HepG2 (cell line): Measurements from ENCODE around the gene GNG12. TPM values are rescaled to one million over a fixed set of nuclear protein-coding genes. Genes with fewer than 3 reads are reported as not detected.
A peak's percentile ranks its signal among the peaks of the same experiment; 100 is the strongest.

Source experiments
- BCLAF1 ChIP-seq: fragments of 450-650 bp; IDR thresholded peaks from 2 replicates; pipeline ENCODE4 v1.6.1; 2017; ENCODE audit warnings: mild to moderate bottlenecking
- CEBPB ChIP-seq: IDR thresholded peaks from 2 replicates; pipeline ENCODE4 v1.6.1; 2011; ENCODE audit warnings: low read depth, low read length, improper control_type of control experiment, borderline replicate concordance
- CENPX ChIP-seq: sonication (generic); formaldehyde crosslinking; IDR thresholded peaks from 2 replicates; pipeline ENCODE4 v1.9.0; 2021; ENCODE audit warnings: mild to moderate bottlenecking, missing genetic modification reagents, moderate library complexity
- CREM ChIP-seq, 2 experiments: sonication (generic) in 1 of 2; formaldehyde crosslinking in 1 of 2; IDR thresholded peaks; 2 replicates each; pipeline versions ENCODE4 v1.4.0 to v1.6.1; 2016 to 2020; ENCODE audit warnings: antibody characterized with exemption in 1 of 2, mild to moderate bottlenecking in 1 of 2, missing genetic modification reagents in 1 of 2
- GPN1 ChIP-seq: sonication (generic); formaldehyde crosslinking; IDR thresholded peaks from 2 replicates; pipeline ENCODE4 v1.5.1; 2020; ENCODE audit warnings: missing genetic modification reagents, borderline replicate concordance
- GTF2F1 ChIP-seq: fragments of 150-350 bp; IDR thresholded peaks from 2 replicates; pipeline ENCODE4 v1.6.1; 2014; ENCODE audit warnings: low read length
- IRX3 ChIP-seq: sonication (generic); formaldehyde crosslinking; IDR thresholded peaks from 2 replicates; pipeline ENCODE4 v1.8.1; 2023; ENCODE audit warnings: mild to moderate bottlenecking, low read depth, missing genetic modification reagents, borderline replicate concordance
- JARID2 ChIP-seq: sonication (generic); formaldehyde crosslinking; IDR thresholded peaks from 2 replicates; pipeline ENCODE4 v1.8.1; 2023; ENCODE audit warnings: missing genetic modification reagents, inconsistent platforms; ENCODE audit not compliant: insufficient replicate concordance
- KLF12 ChIP-seq: sonication (generic); formaldehyde crosslinking; IDR thresholded peaks from 2 replicates; pipeline ENCODE4 v1.4.0; 2020; ENCODE audit warnings: missing genetic modification reagents, borderline replicate concordance
- PBX3 ChIP-seq: sonication (generic); formaldehyde crosslinking; IDR thresholded peaks from 2 replicates; pipeline ENCODE4 v1.8.1; 2023; ENCODE audit warnings: missing genetic modification reagents, inconsistent platforms, borderline replicate concordance
- RARG ChIP-seq: sonication (generic); formaldehyde crosslinking; IDR thresholded peaks from 2 replicates; pipeline ENCODE4 v1.4.0; 2020; ENCODE audit warnings: low read depth, mild to moderate bottlenecking, missing genetic modification reagents
- RFX1 ChIP-seq: fragments of 450-650 bp; IDR thresholded peaks from 2 replicates; pipeline ENCODE4 v1.6.1; 2017
- RXRB ChIP-seq: IDR thresholded peaks from 2 replicates; pipeline ENCODE4 v1.6.1; 2016; ENCODE audit warnings: borderline replicate concordance, missing genetic modification reagents, missing compliant biosample characterization
- SALL2 ChIP-seq: sonication (generic); formaldehyde crosslinking; IDR thresholded peaks from 2 replicates; pipeline ENCODE4 v1.8.1; 2023; ENCODE audit warnings: mild to moderate bottlenecking, missing genetic modification reagents, inconsistent platforms
- SCMH1 ChIP-seq: sonication (generic); formaldehyde crosslinking; IDR thresholded peaks from 2 replicates; pipeline ENCODE4 v1.9.0; 2021; ENCODE audit warnings: missing genetic modification reagents, mild to moderate bottlenecking, borderline replicate concordance
- SKIL ChIP-seq: sonication (generic); formaldehyde crosslinking; IDR thresholded peaks from 2 replicates; pipeline ENCODE4 v1.8.0; 2022; ENCODE audit warnings: missing genetic modification reagents, mild to moderate bottlenecking, moderate library complexity, borderline replicate concordance
- SRF ChIP-seq: IDR thresholded peaks from 2 replicates; pipeline ENCODE4 v1.6.1; 2011; ENCODE audit warnings: mild to moderate bottlenecking, low read depth, low read length, moderate library complexity
- SUZ12 ChIP-seq: fragments of 150-350 bp; IDR thresholded peaks from 2 replicates; pipeline ENCODE4 v1.6.1; 2014; ENCODE audit warnings: low read depth, low read length
- TARDBP ChIP-seq: sonication (generic); formaldehyde crosslinking; IDR thresholded peaks from 2 replicates; pipeline ENCODE4 v1.8.0; 2022; ENCODE audit warnings: mild to moderate bottlenecking, missing genetic modification reagents
- ZNF770 ChIP-seq: sonication (generic); formaldehyde crosslinking; IDR thresholded peaks from 2 replicates; pipeline ENCODE4 v1.5.0; 2020; ENCODE audit warnings: mild to moderate bottlenecking, missing genetic modification reagents
- polyA plus RNA-seq, 8 experiments: library from polyadenylated mRNA; depleted of rRNA in 3 of 8; stranded (reverse) in 7 of 8; unstranded in 1 of 8; fragments of >200 nt; fragmentation: Illumina TruSeq in 4 of 8; extraction: Trizol in 4 of 8; gene quantifications; 2 replicates each; pipeline versions ENCODE4 v1.2.1 to v1.2.3, GENCODE V29; 2011 to 2016; ENCODE audit warnings: low read depth in 4 of 8, missing spikeins in 1 of 8, mixed read lengths in 1 of 8; ENCODE audit not compliant: insufficient read depth in 1 of 8
- total RNA-seq, 5 experiments: library from RNA; depleted of rRNA; stranded (reverse); fragments of >200 nt; fragmentation: Illumina TruSeq; extraction: Trizol; gene quantifications; 2 replicates each; pipeline ENCODE4 v1.2.3, GENCODE V29; 2016; ENCODE audit warnings: low read depth in 1 of 5

Gene GNG12
- total and polyA plus RNA-seq, 2 of the 13 experiments (the other 11 are each of a cell fraction or from before 2014, with no cell fraction given), result 0.11 TPM

- TF ChIP-seq RXRB (CRISPR knock-in tag), result peak; percentile 91
- no peak for TF ChIP-seq BCLAF1
- TF ChIP-seq SUZ12, result no peak
- TF ChIP-seq IRX3 (CRISPR knock-in tag), result no peak
- TF ChIP-seq CREM (IDR thresholded peaks at IDR 0.05), result peak; percentile 83; the same call in 1 of the 2 replicates
- no peak for TF ChIP-seq CREM (CRISPR knock-in tag; IDR thresholded peaks at IDR 0.05)
- TF ChIP-seq SKIL (CRISPR knock-in tag), result peak; percentile 82
- TF ChIP-seq SALL2 (CRISPR knock-in tag), result peak; percentile 81
- TF ChIP-seq KLF12, result no peak
- TF ChIP-seq CENPX, result no peak
- TF ChIP-seq TARDBP, result peak; percentile 84
- TF ChIP-seq SCMH1, result no peak
- TF ChIP-seq CEBPB, result peak; percentile 71; the same call in 1 of the 2 replicates
- no peak for TF ChIP-seq JARID2 (CRISPR knock-in tag)
- TF ChIP-seq GPN1 (CRISPR knock-in tag), result no peak
- TF ChIP-seq SRF, result no peak
- no peak for TF ChIP-seq RFX1
- TF ChIP-seq ZNF770 (CRISPR knock-in tag), result 0 out of 2 replicates have a peak, but pooled peaks have one; percentile 19
- TF ChIP-seq PBX3, result no peak
- TF ChIP-seq GTF2F1, result no peak
- TF ChIP-seq RARG, result no peak
These were observed 132.4 kb downstream of the GNG12 start (continued) for GRCh38 chr1:67700692-67701410.
